Activated naive CD4-positive, alpha-beta T cell treated with anti-CD3 and anti-CD28 coated beads, Interleukin-2, amount 50 U/mL, for 72 hours (primary cell): Measurements from ENCODE around the gene UBAC1. TPM values are rescaled to one million over a fixed set of nuclear protein-coding genes. Genes with fewer than 3 reads are reported as not detected.

Experiments
- ATAC-seq, 2 donors: fragments of 150-1000 bp; cut with Tn5 transposase; 2 replicates each; pipeline ENCODE4 v1.10.0; 2021; ENCODE audit warnings: mild to moderate bottlenecking in 2 of 2, moderate library complexity in 2 of 2
- DNase-seq, 2 donors: peaks; one replicate each; pipeline ENCODE4 v3.0.0; 2021 to 2022; ENCODE audit warnings: low spot score in 2 of 2
- H3K27ac Mint-ChIP-seq, 2 donors: one replicate each; pipeline ENCODE4 v1.8.0; 2022; ENCODE audit warnings: mild to moderate bottlenecking in 2 of 2, mixed read lengths in 2 of 2
- H3K36me3 Mint-ChIP-seq, 2 donors: one replicate each; pipeline ENCODE4 v1.8.0; 2022; ENCODE audit warnings: mixed read lengths in 2 of 2
- H3K9me3 Mint-ChIP-seq, 2 donors: one replicate each; pipeline ENCODE4 v1.8.0; 2022; ENCODE audit warnings: mixed read lengths in 2 of 2
- total RNA-seq, 2 donors: library from RNA; stranded (reverse); gene quantifications; one replicate each; pipeline ENCODE4 v1.2.3, GENCODE V29; 2022

UBAC1 gene
- total RNA-seq, 2 donors from 2014 or later, result 39.8 to 46.7 TPM

DNA sequence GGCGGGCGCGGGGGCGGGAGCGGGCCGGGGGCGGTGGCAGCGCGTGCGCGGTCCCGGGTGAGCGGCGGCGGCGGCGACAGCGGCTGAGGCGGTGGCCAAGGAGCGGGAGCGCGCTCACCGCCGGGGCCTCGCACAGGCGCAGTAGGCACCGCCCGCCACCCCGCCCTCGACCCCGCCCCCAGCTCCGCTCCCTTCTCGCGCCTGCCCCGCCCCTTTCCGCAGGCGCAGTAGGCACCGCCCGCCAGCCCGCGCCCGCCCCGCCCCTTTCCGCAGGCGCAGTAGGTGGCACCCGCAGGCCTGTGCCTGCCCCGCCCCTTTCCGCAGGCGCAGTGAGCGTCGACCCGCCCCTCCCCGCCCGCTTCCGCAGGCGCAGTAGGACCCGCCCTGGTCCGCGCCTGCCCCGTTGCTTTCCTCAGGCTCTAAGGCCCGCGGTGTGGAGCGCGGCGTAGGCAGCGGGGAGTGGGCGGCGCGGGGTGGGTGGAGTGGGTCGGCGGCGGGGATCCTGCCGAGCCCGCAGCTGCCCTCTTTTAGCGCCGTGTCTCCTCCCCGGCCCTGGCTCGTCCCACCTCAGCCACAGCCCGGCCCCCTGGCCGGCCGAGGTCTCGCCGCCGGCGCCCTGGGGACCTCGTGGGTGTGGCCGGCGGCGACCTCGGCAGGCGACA lies 53.6 kb downstream of the UBAC1 start, which contains the start of gene CAMSAP1:
Gene CAMSAP1, minus strand, starts transcription at position 116 of the 662 bp plus-strand sequence. CDS start 387 bp downstream, outside the sequence.
- H3K27ac Mint-ChIP-seq, result peak within 1 kb of the TSS; percentile 84 to 98
- peaks cover 10 to 20% of the 10 kb centered on the region in 2 donors for H3K9me3 Mint-ChIP-seq
- DNase-seq (peak; percentile 93 to 96), ATAC-seq (peak; percentile 75)
- H3K36me3 Mint-ChIP-seq, result peaks cover 44 to 59% of the 10 kb centered on the region in 2 donors

- peak; percentile 22 to 23 for ATAC-seq
- DNase-seq, result no peak
- Mint-ChIP-seq H3K9me3 (peaks cover 9 to 20% of the 10 kb centered on the region in 2 donors), H3K36me3 (peaks cover 39 to 57% of the 10 kb centered on the region in 2 donors), H3K27ac (no peak overlapping the region)
These were observed 54.2 kb downstream of the UBAC1 start for GRCh38 chr9:135907006-135907430.

DNA sequence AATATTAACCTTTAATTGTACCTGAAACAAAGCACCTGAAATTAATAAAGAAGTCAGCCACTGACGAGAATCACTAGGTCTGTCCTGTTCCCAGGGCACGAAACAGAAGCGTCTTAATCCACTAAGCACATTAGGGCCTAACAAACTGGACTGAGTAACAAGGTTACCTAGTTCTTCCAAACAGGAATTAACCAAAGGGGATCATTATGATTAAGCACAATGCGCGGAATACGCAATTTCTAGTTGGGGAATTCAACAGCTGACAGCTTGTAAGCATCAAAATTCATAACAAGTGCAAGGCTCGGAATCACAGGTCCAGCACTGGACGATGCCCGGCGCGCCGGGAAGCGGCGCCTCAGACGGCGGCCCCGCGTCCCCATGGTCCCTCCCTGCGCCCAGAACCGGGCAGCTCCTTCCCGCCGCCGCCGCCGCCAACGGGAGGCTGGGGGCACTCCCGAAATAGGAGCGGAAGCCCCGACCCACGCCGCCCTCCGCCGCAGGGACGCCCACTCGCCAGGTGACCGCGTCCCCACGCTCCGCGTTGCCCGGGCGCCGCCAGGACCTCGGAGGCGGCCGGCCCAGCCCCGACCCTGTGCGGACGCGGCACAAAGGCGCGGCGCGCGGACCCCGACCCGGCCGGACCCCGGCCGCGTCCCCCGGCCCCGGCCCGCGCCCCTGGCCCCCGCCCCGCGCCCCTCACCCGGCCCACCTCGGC lies 54.7 kb downstream of the UBAC1 start:
- Mint-ChIP-seq H3K27ac (peak overlapping the region; percentile 84 to 98), H3K9me3 (peaks cover 4 to 14% of the 10 kb centered on the region in 2 donors), H3K36me3 (peaks cover 39 to 57% of the 10 kb centered on the region in 2 donors)
- ATAC-seq (peak in 1 of 2 donors; percentile 7), DNase-seq (peak in 1 of 2 donors; percentile 61)

DNA sequence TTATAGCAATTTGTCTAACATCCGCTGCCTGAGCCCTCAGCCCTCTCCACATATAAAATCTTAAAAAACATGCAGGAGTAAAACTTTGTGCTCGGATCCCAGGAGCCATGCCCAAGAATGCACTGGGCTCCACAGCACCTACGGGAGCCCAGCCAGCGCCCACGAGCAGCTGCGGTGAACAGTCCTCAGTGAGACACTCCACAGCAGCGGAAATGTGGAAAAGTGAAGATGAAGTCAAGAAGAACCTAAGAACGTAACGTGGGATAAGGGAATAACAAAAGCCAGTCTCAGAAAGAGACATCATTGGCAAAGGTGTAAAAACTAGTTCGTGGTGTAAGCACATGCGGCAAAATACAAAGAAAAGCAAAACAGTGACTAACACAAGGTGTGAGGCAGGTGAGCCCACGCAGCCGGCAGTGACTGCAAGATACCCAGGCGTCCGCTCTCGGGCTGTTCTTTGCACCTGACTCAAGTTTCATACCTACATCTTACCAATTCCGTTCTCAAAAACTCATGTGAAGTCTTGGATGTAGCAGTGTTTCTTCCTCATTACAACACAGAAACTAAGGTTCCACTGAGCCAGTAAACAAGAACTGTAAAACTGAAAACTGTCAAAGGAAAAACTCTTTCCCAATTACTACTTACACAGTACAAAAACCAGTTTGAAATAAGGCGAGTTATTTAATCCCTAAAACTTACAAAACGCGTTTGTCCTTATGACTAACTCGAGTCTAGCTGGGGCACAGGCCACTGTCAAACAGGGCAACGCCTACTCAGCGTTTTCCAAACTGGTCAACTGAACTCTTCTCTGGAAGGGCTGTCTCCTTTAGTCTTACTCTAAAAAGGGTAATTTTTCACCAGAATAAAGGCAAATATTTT lies 55.6 kb downstream of the UBAC1 start:
- peak; percentile 64 to 82 for ATAC-seq
- H3K27ac Mint-ChIP-seq, result peak overlapping the region; percentile 84 to 98
- peaks cover 0 to 6% of the 10 kb centered on the region in 2 donors for H3K9me3 Mint-ChIP-seq
- peak; percentile 66 to 68 for DNase-seq
- H3K36me3 Mint-ChIP-seq, result peaks cover 36 to 56% of the 10 kb centered on the region in 2 donors

DNA sequence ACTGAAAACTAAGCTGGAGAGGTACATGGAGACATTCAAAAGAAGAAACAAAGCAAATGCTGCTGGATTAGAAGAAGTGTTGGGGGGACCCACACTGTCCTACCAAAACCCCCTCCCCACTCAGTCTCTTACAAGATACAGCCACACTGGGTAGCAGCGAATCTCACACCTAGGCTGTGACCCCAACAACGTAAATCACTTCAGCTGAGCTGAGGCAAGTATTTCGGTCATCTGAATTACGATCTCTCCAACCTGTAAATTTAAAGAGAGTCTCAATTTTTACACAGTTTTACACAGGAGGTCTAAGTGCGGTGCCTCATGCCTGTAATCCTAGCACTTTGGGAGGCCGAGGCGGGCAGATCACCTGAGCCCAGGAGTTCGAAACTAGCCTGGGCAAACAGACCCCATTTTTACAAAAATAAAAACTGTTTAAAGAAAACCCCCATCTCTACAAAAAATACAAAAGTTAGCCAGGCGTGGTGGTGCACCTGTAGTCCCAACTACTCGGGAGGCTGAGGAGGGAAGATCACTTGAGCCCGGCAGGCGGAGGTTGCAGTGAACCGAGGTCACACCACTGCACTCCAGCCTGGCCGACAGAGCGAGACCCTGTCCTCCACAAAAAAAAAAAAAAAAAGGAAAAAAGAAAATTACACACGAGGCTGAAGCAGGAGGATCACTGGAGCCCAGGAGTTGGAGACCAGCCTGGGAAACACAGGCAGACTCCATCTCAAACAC lies 57.2 kb downstream of the UBAC1 start:
- Mint-ChIP-seq H3K27ac (peak overlapping the region in 1 of 2 donors; percentile 40), H3K36me3 (peaks cover 23 to 53% of the 10 kb centered on the region in 2 donors), H3K9me3 (peaks cover 0 to 6% of the 10 kb centered on the region in 2 donors)
- ATAC-seq, result no peak
- DNase-seq, result peak in 1 of 2 donors; percentile 26

GRCh38 chr9:135903358-135903656 lies 57.9 kb downstream of the UBAC1 start:
- no peak for DNase-seq
- Mint-ChIP-seq H3K27ac (no peak overlapping the region), H3K9me3 (peaks cover 0 to 9% of the 10 kb centered on the region in 2 donors), H3K36me3 (peaks cover 17 to 51% of the 10 kb centered on the region in 2 donors)
- ATAC-seq, result no peak

GRCh38 chr9:135902655-135903357 lies 58.4 kb downstream of the UBAC1 start:
- peaks cover 16 to 53% of the 10 kb centered on the region in 2 donors for H3K36me3 Mint-ChIP-seq
- DNase-seq, result no peak

DNA sequence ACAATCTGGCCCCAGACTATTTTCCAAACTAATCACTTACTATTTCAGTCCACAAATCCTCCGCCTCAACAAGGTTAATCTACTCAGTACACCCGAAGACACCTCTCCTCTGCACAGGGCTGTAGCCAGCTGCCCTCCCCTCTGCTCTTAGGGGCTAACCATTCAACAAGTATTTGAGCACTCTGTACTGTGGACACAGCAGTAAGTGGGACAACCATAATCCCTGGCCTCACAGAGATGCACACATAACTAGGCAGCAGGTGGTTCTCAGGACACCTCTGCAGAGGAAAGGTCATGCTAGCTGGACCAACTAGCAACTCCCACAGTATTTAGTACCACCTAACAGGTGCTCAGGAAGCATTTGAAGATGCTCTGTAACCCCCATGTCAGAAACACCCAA lies 59.3 kb downstream of the UBAC1 start:
- peaks cover 0 to 9% of the 10 kb centered on the region in 2 donors for H3K9me3 Mint-ChIP-seq
- no peak for DNase-seq

More at GRCh38 chr9:135902655-135903357, 58.4 kb downstream of the UBAC1 start:
- Mint-ChIP-seq H3K9me3 (peaks cover 0 to 9% of the 10 kb centered on the region in 2 donors), H3K27ac (no peak overlapping the region)
- ATAC-seq, result no peak

GRCh38 chr9:135901031-135901758 lies 60.0 kb downstream of the UBAC1 start:
- ATAC-seq (no peak), DNase-seq (no peak)
- peaks cover 0 to 9% of the 10 kb centered on the region in 2 donors for H3K9me3 Mint-ChIP-seq
- no peak overlapping the region for H3K27ac Mint-ChIP-seq
- H3K36me3 Mint-ChIP-seq, result peaks cover 15 to 57% of the 10 kb centered on the region in 2 donors

More for the DNA sequence above, 59.3 kb downstream of the UBAC1 start:
- ATAC-seq, result no peak
- peaks cover 16 to 57% of the 10 kb centered on the region in 2 donors for H3K36me3 Mint-ChIP-seq
- H3K27ac Mint-ChIP-seq, result no peak overlapping the region

DNA sequence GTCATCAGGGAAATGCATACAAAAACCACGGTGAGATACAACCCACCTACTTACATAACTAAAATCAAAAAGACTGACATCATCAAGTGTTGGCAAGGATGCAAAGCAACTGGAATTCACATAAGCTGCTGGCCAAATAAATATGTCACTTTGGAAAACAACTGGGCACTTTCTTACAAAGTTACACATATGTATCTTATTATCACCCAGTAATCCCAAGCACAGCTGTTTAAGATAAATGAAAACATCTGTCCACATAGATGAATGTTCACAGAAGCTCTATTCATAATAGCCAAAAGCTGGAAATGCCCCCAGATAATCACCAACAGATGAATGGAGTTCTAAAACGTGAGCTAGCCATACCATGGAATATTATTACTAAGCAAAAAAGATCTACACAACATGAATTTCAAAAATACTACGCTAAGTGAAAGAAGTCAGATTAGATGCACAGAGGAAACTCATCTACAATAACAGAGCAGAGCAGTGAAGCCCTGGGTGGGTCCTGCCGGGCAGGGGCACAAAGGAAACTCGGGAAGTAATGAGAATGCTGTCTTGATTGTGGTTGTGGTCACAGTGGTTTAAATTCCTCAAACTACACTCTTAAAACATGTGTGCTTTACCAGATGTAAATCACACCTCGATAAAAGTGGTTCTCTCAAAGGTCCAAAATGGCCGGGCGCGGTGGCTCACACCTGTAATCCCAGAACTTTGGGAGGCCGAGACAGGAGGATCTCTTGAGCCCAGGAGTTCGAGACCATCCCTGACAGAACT lies 62.4 kb downstream of the UBAC1 start:
- H3K27ac Mint-ChIP-seq, result no peak overlapping the region
- ATAC-seq (peak; percentile 57 to 81), DNase-seq (peak in 1 of 2 donors; percentile 16)
- H3K9me3 Mint-ChIP-seq, result peaks cover 0 to 15% of the 10 kb centered on the region in 2 donors
- H3K36me3 Mint-ChIP-seq, result peaks cover 12 to 57% of the 10 kb centered on the region in 2 donors

GRCh38 chr9:135896626-135897025 lies 64.5 kb downstream of the UBAC1 start:
- Mint-ChIP-seq H3K9me3 (peaks cover 0 to 15% of the 10 kb centered on the region in 2 donors), H3K27ac (no peak overlapping the region), H3K36me3 (peaks cover 8 to 46% of the 10 kb centered on the region in 2 donors)
- ATAC-seq (no peak), DNase-seq (no peak)

- peaks cover 0 to 15% of the 10 kb centered on the region in 2 donors for H3K9me3 Mint-ChIP-seq
- DNase-seq, result no peak
- no peak for ATAC-seq
- peak overlapping the region in 1 of 2 donors; percentile 7 for H3K27ac Mint-ChIP-seq
- H3K36me3 Mint-ChIP-seq, result peaks cover 3 to 42% of the 10 kb centered on the region in 2 donors
These were observed 65.0 kb downstream of the UBAC1 start for GRCh38 chr9:135896205-135896604.

- Mint-ChIP-seq H3K27ac (no peak overlapping the region), H3K9me3 (peaks cover 0 to 15% of the 10 kb centered on the region in 2 donors), H3K36me3 (peaks cover 0 to 37% of the 10 kb centered on the region in 2 donors)
- DNase-seq (no peak), ATAC-seq (no peak)
These were observed 65.8 kb downstream of the UBAC1 start for GRCh38 chr9:135895202-135895848.

DNA sequence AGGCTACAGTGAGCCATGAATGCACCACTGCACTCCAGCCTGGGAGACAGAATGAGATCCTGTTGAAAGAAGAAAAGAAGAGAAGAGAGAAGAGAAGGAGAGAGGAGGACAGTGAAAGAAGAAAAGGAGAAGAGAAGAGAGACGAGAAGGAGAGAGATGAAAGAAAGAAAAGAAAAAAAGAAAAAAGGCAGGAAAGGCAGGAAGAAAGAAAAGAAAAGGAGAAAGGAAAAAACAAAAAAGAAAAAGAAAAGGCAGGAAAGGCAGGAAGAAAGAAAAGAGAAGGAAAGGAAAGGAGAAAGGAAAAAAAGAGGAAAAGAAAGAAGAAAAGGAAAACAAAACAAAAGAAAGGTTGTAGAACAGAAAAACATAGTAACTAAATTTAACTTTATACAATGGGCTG lies 68.1 kb downstream of the UBAC1 start:
- H3K36me3 Mint-ChIP-seq, result peaks cover 0 to 20% of the 10 kb centered on the region in 2 donors
- H3K9me3 Mint-ChIP-seq, result peaks cover 0 to 5% of the 10 kb centered on the region in 2 donors
- peak overlapping the region in 1 of 2 donors; percentile 5 for H3K27ac Mint-ChIP-seq
- DNase-seq, result no peak
- no peak for ATAC-seq
